NCI-H1417 (cell line): ENCODE data around the gene TMEM131L.
"Not testable (repeated sequence)": the region's sequence is repeated elsewhere in the genome, so short reads cannot be mapped to it uniquely, and the experiment has no call there.

Experiments
- DNase-seq, 3 experiments: peaks; one replicate each; lab custom pipeline; 2025; lab: John Stamatoyannopoulos, UW

The TMEM131L gene, protein sequence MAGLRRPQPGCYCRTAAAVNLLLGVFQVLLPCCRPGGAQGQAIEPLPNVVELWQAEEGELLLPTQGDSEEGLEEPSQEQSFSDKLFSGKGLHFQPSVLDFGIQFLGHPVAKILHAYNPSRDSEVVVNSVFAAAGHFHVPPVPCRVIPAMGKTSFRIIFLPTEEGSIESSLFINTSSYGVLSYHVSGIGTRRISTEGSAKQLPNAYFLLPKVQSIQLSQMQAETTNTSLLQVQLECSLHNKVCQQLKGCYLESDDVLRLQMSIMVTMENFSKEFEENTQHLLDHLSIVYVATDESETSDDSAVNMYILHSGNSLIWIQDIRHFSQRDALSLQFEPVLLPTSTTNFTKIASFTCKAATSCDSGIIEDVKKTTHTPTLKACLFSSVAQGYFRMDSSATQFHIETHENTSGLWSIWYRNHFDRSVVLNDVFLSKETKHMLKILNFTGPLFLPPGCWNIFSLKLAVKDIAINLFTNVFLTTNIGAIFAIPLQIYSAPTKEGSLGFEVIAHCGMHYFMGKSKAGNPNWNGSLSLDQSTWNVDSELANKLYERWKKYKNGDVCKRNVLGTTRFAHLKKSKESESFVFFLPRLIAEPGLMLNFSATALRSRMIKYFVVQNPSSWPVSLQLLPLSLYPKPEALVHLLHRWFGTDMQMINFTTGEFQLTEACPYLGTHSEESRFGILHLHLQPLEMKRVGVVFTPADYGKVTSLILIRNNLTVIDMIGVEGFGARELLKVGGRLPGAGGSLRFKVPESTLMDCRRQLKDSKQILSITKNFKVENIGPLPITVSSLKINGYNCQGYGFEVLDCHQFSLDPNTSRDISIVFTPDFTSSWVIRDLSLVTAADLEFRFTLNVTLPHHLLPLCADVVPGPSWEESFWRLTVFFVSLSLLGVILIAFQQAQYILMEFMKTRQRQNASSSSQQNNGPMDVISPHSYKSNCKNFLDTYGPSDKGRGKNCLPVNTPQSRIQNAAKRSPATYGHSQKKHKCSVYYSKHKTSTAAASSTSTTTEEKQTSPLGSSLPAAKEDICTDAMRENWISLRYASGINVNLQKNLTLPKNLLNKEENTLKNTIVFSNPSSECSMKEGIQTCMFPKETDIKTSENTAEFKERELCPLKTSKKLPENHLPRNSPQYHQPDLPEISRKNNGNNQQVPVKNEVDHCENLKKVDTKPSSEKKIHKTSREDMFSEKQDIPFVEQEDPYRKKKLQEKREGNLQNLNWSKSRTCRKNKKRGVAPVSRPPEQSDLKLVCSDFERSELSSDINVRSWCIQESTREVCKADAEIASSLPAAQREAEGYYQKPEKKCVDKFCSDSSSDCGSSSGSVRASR (N-terminal part only)

DNA sequence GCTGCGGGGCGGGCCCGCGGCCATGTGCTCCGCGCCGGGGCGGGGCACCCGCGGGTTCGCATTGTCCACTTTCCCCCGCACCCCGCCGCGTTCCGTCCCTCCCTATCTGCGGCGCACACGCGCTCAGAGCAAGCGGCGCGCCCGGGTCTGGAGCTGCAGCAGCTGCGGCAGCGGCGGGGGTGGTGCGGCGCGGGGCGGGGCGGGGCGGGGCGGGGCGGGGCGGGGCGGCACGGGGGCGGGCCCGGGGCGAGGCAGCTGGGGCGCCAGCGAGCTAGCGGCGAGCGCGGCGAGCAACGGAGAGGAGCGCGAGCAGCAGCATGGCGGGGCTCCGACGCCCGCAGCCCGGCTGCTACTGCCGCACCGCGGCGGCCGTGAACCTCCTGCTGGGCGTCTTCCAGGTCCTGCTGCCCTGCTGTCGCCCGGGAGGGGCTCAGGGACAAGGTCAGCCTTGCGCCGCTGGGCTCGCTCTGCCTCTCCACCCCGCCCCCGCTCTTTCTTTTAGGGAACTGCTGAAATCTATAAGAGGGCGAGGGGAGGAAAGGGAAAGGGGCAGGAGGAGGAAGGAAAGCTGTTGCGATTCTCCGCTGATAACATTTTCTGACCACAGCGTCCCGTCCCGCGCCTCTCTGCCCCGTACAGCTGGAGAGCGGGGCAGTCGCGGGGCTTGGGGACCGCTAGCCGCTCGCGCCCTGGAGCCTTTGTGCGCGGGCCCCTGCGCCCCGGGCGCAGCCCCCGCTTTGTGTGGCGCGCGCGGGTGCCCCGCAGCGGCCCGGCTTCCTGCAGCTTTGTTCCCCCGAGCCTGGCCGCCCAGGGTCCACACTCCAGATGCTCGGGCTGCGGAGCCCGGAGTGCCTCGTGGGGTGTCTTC lies at the start of gene TMEM131L:
Gene TMEM131L (plus strand): TSS at position 280 of the 868 bp plus-strand sequence. CDS start 38 bp downstream, at position 318.
- peak; percentile 42 to 89 (median 87) for DNase-seq

DNA sequence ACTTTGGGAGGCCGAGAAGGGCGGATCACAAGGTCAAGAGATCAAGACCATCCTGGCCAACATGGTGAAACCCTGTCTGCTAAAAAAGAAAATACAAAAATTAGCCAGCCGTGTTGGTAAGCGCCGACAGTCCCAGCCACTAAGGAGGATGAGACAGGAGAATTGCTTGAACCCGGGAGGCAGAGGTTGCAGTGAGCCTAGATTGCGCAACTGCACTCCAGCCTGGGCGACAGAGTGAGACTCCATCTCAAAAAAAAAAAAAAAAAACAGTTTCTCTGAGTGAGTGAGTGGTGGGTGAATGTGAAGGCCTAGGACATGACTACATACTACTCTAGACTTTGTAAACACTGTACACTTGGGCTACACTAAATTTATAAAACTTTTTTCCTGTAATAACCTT lies 49.7 kb upstream of the TMEM131L start:
- not testable (repeated sequence) for DNase-seq

DNA sequence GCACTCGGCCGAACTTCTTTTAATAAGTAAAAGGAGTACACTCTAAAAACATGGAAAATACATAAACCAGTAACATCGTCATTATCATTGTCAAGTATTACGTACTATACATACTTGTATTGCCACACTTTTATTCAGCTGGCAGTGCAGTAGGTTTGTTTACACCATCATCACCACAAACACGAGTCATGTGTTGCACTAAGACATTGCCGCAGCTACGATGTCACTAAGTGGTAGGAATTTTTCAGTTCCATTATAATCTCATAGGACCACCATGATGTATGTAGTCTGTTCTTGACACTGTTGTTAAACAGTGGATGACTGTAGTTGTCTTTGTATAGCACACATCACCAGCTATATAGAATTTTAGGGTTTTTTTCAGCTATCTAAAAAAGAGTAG lies 48.0 kb upstream of the TMEM131L start:
- DNase-seq = no peak

DNA sequence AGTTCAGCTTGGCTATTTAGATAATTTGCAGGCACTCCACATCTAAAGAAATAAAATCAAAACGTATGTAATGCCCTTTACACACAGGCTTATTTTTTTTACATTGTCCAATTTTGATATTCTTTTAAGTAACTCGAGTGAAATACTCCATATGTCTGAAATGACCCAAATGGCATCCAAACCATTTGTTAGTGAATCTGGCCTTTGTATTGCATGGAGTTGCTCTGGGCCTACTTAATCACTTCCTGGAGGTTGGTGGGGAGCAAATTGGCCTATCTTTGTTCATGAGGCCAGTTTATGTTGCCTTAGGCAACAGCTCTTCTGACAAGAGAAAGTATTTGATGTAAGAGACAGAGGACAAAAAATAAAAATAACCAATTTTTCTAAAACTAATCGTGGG lies 47.6 kb upstream of the TMEM131L start:
- peak in 1 of 3 experiments; percentile 9 for DNase-seq

DNA sequence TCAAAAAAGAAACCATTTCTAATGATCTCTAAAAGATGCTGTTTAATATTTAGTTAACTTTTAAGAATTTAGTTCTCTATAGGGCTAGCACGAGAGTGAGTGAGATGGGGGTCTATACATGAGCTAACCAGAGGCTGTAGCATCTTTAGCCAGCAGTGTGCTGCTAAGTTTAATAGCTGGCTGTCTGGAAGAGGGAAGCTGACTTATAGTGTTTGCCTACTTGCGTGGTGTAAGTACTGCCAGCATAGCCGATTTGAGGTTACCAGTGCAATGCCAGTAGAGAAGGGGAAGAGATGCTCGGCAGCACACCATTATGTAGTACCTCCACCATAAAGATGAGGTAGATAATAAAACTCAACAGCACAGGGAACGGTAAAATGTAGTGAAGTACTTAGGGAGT lies 47.1 kb upstream of the TMEM131L start:
- no peak for DNase-seq

DNA sequence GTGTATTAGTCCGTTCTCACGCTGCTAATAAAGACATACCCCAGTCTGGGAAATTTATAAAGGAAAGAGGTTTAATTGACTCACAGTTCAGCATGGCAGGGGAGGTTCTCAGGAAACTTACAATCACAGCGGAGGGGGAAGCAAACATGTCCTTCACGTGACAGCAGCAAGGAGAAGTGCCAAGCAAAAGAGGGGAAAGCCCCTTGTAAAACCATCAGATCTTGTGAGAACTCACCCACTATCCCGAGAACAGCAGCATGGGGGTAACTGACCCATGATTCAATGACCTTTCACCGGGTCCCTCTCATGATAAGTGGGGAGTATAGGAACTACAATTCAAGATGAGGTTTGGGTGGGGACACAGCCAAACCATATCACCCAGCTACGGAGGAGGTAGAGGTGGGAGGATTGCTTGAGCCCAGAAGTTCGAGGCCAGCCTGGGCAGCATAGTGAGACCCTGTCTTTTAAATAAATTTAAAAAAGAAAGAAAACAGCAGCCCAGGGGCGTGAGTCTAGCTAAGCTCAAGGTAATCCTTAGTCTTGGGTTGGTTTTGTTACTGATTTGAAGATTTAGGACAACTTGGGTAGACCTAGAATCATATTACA lies 46.4 kb upstream of the TMEM131L start:
- DNase-seq = no peak

DNA sequence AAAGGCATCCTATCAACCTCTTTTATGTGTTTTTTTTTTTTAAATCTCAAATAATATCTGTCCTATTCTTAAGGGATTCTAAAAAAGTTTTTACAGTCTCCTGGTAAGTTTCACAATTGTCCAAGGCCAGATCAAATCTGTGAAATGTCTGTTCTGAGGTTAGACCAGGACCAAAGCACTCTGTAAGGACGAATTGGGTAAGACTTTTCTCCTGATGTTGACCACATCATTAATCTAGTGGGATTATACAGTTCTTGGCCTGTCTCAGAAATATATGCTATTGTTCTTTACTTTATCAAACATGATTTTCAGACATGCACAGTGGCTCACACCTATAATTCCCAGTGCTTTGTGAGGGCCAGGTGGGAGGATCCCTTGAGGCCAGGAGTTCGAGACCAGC lies 45.8 kb upstream of the TMEM131L start:
- DNase-seq = no peak

DNA sequence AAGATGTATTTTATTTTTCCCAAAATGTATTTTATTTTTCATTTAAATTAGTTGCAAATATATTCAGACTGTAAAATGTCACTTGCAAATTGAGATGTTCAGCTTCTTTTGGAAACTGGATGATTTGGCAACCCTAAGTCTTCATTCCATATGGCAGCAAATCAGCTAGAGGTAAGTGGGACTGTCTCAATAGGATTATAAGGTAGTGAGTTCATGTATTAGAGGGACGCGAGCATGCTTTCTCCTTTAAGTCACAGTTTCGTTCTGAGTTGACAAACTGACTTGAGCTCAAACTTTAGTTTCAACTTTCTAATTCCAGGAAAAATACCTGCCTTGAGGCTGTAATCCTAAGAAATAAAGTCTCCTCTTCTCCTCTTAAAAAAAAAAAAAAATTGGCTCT lies 44.2 kb upstream of the TMEM131L start:
- DNase-seq = no peak

DNA sequence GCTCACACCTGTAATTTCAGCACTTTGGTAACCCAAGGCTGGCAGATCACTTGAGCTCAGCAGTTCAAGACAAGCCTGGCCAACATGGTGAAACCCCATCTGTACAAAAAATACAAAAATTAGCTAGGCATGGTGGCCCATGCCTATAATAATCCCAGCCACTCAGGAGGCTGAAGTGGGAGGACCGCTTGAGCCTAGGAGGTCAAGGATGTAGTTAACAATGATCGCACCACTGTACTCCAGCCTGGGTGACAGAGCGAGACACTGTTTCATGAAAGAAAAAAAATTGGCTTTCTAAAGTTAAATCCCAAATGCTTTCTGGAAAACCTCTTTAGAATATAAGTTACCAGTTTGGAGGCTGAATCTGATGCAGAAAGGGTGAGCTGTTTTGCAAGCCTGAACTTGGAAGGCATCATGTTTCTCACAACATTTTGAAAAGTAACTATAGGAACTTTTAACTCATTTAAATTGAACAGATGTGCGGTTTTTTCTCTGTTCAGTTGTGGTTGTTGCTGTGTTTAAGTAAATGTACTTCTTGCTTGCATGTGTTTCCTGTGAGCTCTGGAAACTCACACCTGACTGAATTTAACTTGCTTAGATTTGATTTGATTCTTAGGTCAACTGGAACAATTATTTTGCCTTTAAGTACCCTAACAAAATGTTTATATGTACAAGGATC lies 39.8 kb upstream of the TMEM131L start:
- no peak for DNase-seq

DNA sequence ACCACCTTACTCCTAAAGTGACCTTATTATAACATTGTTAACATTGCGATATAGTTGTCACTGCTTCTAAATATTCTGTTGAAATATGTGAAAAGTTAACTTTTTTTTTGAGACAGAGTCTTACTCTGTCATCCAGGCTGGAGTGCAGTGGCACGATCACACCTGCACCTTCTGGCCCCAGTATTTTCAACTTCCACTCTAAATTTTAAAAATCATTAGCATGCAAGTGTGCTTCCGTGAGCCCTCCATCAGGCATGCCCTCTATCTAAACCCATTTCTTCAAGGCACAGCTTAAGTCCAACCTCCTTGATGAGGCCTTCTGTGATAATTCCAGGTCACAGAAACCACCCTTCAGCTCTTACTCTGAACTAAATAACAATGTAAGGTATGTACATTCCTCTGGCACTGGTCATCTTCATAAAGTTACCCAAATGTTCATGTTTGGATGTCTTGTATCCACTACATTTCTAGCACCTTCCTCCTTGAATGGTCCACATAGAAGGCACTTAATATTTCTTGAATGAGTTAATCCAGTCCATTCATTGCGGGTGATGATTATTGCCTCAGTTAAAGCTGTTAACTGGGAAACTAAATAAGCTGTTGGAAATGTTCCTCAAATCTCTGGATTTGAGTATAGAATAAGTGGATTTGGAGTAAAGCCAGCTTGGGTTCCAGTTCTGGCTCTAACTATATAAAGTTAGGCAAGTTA lies 38.6 kb upstream of the TMEM131L start:
- DNase-seq = no peak

DNA sequence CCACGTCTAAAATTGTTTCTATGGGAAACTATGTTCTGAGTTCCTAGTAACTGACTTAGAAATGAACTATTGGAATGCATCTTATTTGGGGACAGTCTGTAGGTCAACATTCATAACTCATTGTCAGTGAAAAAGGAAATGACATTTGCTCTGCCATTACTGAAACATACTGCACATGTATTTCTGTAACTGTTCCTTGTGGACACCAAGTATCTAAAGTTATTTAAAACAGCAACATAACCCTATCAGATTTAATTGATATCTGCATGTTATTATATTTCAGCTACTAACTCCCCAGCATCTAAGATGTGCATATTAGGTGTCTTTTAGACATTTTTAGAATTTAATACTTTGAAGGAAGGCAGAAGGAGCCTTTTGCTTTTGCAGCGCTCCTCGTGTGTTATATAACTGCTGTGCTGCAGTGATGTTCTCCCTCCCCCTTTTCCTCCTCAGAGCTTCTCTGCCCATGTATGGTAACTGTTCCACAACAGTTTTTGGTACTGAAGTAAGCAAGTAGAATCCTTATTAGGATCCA lies 37.2 kb upstream of the TMEM131L start:
- DNase-seq = no peak

DNA sequence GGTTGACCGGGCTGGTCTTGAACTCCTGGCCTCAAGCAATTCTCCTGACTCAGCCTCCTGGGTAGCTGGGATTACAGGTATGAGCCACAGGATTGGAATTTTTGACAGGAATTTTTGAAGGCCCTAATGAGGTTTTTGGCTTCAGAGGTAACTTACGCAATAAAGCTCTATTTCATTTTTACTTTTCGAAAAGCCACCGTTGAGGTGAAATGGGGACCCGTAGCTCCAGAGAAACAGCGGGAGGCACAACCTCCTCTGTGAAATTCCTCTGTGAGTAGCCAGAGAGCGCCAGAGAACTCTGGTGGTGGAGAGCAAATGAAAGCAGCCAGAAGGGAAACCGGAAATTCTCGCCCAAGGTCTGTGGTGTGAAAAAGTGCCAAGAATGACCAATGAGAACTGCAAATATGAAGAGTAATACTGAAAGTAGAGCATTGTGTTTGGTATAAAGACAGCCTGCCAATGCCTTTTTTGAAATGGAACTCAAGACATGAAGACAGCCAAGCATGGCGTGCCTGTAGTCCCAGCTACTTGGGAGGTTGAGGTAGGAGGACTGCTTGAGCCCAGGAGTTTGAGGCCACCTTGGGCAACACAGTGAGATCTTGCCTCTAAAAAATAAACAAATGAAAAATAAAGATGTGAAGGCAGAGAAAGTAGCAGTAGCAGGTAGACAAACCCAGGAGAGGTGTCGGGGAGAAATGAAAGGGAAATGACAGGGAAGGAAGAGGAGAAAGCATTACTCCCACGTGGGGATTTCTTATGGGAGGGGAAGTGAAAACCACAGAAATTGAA lies 33.0 kb upstream of the TMEM131L start:
- DNase-seq = peak in 2 of 3 experiments; percentile 9 to 39

DNA sequence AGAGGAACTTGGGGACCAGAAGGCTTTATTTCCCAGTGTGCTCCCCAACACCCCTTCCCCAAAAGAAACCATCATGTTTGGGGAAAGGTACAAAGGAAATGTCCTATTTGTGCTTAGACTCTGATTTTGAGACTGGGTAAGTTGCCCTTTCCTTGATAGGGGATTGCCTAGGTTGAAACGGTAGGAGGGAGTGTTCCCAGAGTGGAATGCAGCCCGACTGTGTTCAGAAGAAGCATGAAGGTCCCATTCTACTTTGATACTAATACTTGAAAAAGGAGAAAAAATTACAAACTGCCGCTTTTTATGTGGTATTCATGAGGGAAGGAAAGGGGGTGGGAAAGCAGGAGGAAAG lies 32.4 kb upstream of the TMEM131L start:
- no peak for DNase-seq

DNA sequence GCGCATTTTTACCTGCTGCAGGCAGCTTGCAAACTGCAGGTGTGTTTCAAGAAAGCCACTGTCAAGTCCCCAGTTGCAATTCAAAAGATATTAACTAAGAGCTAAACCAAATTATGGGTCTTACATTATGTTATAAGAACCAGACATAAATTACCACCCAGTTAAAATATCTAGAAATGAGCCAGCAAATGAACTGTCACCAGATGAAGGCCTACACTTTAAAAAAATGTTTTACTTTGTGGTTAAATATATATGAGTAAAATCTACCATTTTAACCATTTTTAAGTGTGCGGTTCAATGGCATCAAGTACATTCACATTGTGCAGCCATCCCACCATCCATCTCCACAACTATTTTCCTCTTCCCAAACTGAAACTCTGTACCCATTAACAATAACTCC lies 32.0 kb upstream of the TMEM131L start:
- no peak for DNase-seq

DNA sequence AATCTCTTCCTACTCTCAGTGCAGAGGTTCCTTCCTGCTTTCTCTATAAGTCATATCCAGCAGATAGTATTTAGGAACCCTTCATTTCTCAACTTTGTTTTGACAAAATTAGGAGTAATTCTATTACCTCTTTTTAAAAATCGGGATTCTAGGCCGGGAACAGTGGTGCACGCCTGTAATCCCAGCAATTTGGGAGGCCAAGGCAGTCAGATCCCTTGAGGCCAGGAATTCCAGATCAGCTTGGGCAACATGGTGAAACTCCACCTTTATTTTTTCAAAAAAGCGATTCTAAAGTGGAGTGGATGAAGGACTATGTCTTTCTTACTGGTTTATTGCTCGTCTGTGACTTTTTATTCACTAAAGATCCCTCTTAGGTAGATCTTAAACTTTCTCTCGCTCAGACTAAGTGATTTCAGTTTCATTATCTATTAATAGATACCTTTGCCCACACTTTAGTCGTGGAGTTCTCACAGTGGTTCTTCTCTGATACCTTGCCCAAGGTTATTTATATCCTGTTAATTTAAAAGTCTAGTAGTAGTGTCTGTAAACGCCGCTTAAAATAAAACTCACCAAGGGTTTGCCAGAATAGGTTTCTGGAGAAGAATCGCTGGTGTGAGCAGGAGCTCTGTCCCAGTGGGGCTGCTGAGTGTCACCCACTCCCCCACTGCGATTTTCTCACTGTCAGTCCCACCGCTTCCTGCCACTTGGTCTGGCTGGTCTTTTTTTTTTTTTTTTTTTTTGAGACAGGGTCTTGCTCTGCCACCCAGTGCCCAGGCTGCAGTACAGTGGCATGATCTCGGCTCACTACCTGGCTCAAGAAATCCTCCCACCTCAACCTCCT lies 27.0 kb upstream of the TMEM131L start:
- no peak for DNase-seq

DNA sequence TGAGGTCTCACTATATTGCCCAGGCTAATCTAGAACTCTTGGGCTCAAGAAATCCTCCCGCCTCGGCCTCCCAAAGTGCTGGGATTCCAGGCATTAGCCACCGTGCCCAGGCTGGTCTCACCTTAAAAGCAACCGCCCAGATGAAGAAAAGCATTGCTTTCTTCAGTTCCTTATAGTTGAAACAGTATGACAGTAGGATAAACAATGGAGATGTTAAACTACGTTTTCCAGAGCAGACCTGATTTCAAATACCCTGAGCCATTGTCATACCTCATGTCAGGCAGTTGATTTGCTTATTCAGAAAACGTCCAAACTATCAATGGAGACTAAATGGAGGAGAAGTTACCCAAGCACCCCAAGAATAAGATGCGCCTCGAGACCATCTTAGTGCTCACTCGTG lies 26.3 kb upstream of the TMEM131L start:
- no peak for DNase-seq

DNA sequence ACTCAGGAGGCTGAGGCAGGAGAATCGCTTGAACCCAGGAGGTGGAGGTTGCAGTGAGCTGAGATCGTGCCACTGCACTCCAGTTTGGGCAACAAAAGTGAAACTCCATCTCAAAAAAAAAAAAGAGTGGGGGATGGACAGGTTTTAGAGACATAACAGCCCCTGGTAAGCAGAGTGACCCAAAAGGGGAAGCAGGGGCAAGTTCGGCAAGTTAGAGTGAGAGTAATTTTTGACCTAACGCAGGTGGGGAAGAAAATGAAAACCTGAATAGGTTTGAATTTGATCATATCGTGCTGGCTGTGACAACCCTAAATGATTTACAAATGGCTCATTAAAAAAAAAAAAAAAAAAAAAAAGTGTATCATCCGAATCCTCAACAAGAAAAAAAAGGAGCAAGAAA lies 25.7 kb upstream of the TMEM131L start:
- DNase-seq = no peak
